ENCODE measurements around the gene YBX3.

GRCh38 chr12:10722905-10723746 lies at the start of gene YBX3:
- TF ChIP-seq CTCF (IDR thresholded peaks at IDR 0.05; ENCODE audit: poor library complexity, severe bottlenecking) (no peak), REST (IDR thresholded peaks at IDR 0.05; ENCODE audit: borderline replicate concordance) (no peak), MXI1 (conservative IDR thresholded peaks at IDR 0.05; ENCODE audit: poor library complexity, severe bottlenecking) (peak; percentile 4)

All from neural cell (in vitro differentiated cells).